ENCODE measurements around the gene FSTL4. TPM values are rescaled to one million over a fixed set of nuclear protein-coding genes. Genes with fewer than 3 reads are reported as not detected.

The FSTL4 gene
- total RNA-seq, 1 experiment from 2014 or later = not detected

DNA sequence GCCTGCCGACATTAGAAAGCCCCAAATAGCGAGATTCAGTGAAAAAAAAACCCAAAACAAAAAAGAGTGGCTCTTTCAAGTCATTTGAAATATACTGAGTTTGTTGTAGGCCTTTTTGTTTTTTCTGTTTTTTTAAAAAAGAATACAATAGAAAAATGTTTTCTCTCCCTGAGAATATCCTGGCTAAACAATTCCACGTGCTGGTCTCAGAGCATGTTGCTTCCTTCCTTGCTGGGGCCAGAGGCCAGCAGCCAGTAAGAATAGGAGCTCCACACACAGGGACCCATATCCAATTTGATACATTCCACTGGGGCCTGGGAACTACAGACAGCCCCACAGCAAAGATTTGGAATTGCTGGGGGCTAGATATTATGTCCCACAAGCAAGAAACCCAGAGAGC lies 369.1 kb downstream of the FSTL4 start:
- no peak for TF ChIP-seq CTCF (IDR thresholded peaks at IDR 0.05; ENCODE audit: unreplicated experiment)
- H3K9me3 Mint-ChIP-seq (ENCODE audit: low read depth, unreplicated experiment) = no peaks in the 10 kb centered on the region

DNA sequence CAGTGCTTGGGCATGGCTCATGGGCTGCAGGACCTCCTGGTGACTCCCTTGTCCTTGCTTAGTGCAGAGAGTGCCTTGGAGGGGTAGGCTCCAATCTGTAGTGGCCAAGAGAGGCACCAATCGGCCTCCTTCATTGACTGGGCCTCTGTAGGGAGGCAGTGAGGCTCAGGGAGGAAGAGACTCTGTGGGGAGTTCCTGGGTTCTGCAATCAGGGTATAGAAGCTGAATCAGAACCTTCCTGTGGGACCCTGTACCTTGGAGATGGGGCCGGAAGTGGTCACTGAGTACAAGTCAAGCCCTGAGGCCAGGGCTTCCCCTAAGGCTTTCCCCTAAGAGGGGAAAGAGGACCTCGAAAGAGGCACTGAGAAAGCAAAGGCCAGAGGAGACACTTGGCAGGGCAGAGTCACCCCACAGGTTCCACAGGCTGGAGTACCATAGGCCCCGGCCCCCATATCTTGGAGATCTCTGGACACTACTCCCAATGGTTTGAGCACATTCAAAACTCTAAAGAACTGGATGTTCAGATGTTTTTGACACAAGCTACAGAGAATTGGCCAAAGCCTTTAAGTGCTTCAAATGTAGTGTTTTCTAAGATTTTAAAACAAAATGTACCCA lies 370.0 kb downstream of the FSTL4 start:
- no peaks in the 10 kb centered on the region for H3K9me3 Mint-ChIP-seq (ENCODE audit: low read depth, unreplicated experiment)
- H3K4me1 Mint-ChIP-seq (ENCODE audit: low read depth, unreplicated experiment) = peaks cover 18% of the 10 kb centered on the region
- no peak overlapping the region for H3K4me3 Mint-ChIP-seq (ENCODE audit: low read depth, unreplicated experiment)
- no peak for TF ChIP-seq CTCF (IDR thresholded peaks at IDR 0.05; ENCODE audit: unreplicated experiment)
- no TSS peak for BruUV-seq (replicated peaks)
- CTCF ChIA-PET = interaction anchor here (0.9 to 1.0 kb wide), 2 partner anchors 11 to 45 kb away, joined by 3 to 6 read pairs; no protein-coding TSS in a partner anchor
- intact Hi-C loops (cut with micrococcal nuclease; ENCODE audit: unreplicated experiment) = no loop called here
- peaks cover 14% of the 10 kb centered on the region for H3K27me3 Mint-ChIP-seq (ENCODE audit: unreplicated experiment)
- H3K27ac Mint-ChIP-seq (ENCODE audit: unreplicated experiment) = no peak overlapping the region
- DNase-seq = no peak
- H3K36me3 Mint-ChIP-seq (ENCODE audit: insufficient read depth, unreplicated experiment) = peaks cover 14% of the 10 kb centered on the region

More for the DNA sequence above, 369.1 kb downstream of the FSTL4 start:
- intact Hi-C loops (cut with micrococcal nuclease; ENCODE audit: unreplicated experiment) = no loop called here
- peaks cover 5% of the 10 kb centered on the region for H3K27me3 Mint-ChIP-seq (ENCODE audit: unreplicated experiment)
- H3K4me3 Mint-ChIP-seq (ENCODE audit: low read depth, unreplicated experiment) = no peak overlapping the region
- peaks cover 14% of the 10 kb centered on the region for H3K36me3 Mint-ChIP-seq (ENCODE audit: insufficient read depth, unreplicated experiment)
- CTCF ChIA-PET = interaction anchor here (0.9 kb wide), 1 partner anchor 44 kb away, joined by 3 read pairs; no protein-coding TSS in a partner anchor
- BruUV-seq (replicated peaks) = no TSS peak
- no peak overlapping the region for H3K27ac Mint-ChIP-seq (ENCODE audit: unreplicated experiment)
- no peak for DNase-seq
- H3K4me1 Mint-ChIP-seq (ENCODE audit: low read depth, unreplicated experiment) = peaks cover 18% of the 10 kb centered on the region

DNA sequence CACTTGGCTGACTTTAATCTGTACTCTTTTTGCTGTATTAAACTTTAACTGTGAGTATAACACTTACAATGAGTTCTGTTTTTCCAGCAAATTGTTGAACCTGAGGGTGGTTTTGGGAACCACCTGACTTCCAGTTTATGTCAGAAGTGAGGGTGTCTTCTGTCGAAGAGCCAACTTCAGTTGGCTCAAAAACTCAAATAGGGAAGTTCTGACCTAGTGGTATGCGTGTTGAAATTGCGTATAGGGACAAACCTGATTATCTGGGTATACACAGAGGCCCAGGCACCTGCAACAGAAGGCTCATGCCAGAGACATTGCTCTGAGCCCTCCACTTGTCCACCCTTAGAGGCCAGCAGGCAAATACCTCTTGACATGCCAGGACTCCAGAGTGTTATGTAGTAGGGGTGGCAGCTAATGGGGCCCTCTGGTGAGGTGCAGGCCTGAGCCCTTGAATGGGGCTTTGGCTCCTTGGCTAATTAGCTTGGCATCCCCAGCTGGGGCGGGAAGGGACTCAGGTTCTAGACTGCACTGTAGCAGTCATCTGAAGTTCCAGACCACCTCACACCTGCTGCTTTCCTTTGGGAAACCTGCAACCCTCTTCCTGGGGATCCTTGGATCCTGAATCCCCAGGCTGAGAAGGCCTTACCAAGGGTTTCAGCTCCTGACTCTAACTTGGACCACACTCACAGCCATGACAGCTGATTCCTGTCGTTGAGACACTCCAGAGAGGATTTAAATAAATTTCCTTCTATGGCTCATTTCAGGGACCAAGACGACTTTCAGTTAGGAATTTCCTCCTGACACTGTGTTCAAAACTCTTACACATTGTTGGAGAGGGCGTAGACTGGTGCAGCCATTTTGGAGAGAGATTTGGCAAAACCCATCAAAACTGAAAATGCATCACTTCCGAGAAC lies 370.9 kb downstream of the FSTL4 start:
- H3K27me3 Mint-ChIP-seq (ENCODE audit: unreplicated experiment) = peaks cover 23% of the 10 kb centered on the region
- CTCF ChIA-PET = interaction anchor here (0.6 to 1.4 kb wide), 6 partner anchors 8 to 488 kb away, joined by 3 to 8 read pairs (median 5); no protein-coding TSS in a partner anchor
- no peak for TF ChIP-seq CTCF (IDR thresholded peaks at IDR 0.05; ENCODE audit: unreplicated experiment)
- intact Hi-C loops (cut with micrococcal nuclease; ENCODE audit: unreplicated experiment) = no loop called here
- H3K27ac Mint-ChIP-seq (ENCODE audit: unreplicated experiment) = no peak overlapping the region
- H3K4me1 Mint-ChIP-seq (ENCODE audit: low read depth, unreplicated experiment) = peaks cover 18% of the 10 kb centered on the region
- H3K4me3 Mint-ChIP-seq (ENCODE audit: low read depth, unreplicated experiment) = no peak overlapping the region
- DNase-seq = no peak
- no TSS peak for BruUV-seq (replicated peaks)
- H3K9me3 Mint-ChIP-seq (ENCODE audit: low read depth, unreplicated experiment) = no peaks in the 10 kb centered on the region
- peaks cover 14% of the 10 kb centered on the region for H3K36me3 Mint-ChIP-seq (ENCODE audit: insufficient read depth, unreplicated experiment)

- Mint-ChIP-seq H3K4me3 (ENCODE audit: low read depth, unreplicated experiment) (no peak overlapping the region), H3K27ac (ENCODE audit: unreplicated experiment) (peak overlapping the region; percentile 49), H3K27me3 (ENCODE audit: unreplicated experiment) (peaks cover 28% of the 10 kb centered on the region), H3K36me3 (ENCODE audit: insufficient read depth, unreplicated experiment) (peaks cover 14% of the 10 kb centered on the region), H3K4me1 (ENCODE audit: low read depth, unreplicated experiment) (peaks cover 10% of the 10 kb centered on the region), H3K9me3 (ENCODE audit: low read depth, unreplicated experiment) (no peaks in the 10 kb centered on the region)
- no peak for TF ChIP-seq CTCF (IDR thresholded peaks at IDR 0.05; ENCODE audit: unreplicated experiment)
- BruUV-seq (replicated peaks) = no TSS peak
- CTCF ChIA-PET = interaction anchor here (0.6 to 1.4 kb wide), 7 partner anchors 9 to 487 kb away, joined by 3 to 8 read pairs (median 3); no protein-coding TSS in a partner anchor
- intact Hi-C loops (cut with micrococcal nuclease; ENCODE audit: unreplicated experiment) = no loop called here
- peak; percentile 76 for DNase-seq
Measured at GRCh38 chr5:133240425-133241091, 371.8 kb downstream of the FSTL4 start.
